ENCODE data around the gene MLF1. TPM values are rescaled to one million over a fixed set of nuclear protein-coding genes. Genes with fewer than 3 reads are reported as not detected.

Gene MLF1
- total RNA-seq, 2 donors from 2014 or later, result 117 to 217 TPM

GRCh38 chr3:158640646-158641045, 69.7 kb downstream of the MLF1 start:
- no peaks in the 10 kb centered on the region for H3K9me3 ChIP-seq
- no peak overlapping the region for H3K27ac ChIP-seq
- TF ChIP-seq CTCF (IDR thresholded peaks at IDR 0.05), result no peak
- H3K4me3 ChIP-seq, result no peak overlapping the region
- H3K4me1 ChIP-seq, result peaks cover 0 to 7% of the 10 kb centered on the region in 2 donors
- no peak for DNase-seq (ENCODE audit: low spot score)
- H3K36me3 ChIP-seq, result no peaks in the 10 kb centered on the region
- no peaks in the 10 kb centered on the region for H3K27me3 ChIP-seq

- H3K27me3 ChIP-seq, result no peaks in the 10 kb centered on the region
- no peaks in the 10 kb centered on the region for H3K9me3 ChIP-seq
- no peak for TF ChIP-seq CTCF (IDR thresholded peaks at IDR 0.05)
- no peak for DNase-seq (ENCODE audit: low spot score)
- no peaks in the 10 kb centered on the region for H3K36me3 ChIP-seq
- no peak overlapping the region for H3K27ac ChIP-seq
- H3K4me3 ChIP-seq, result no peak overlapping the region
- H3K4me1 ChIP-seq, result peaks cover 0 to 16% of the 10 kb centered on the region in 2 donors
These were observed 71.0 kb downstream of the MLF1 start for GRCh38 chr3:158642005-158642404.

GRCh38 chr3:158642474-158643210, 71.6 kb downstream of the MLF1 start:
- no peaks in the 10 kb centered on the region for H3K27me3 ChIP-seq
- H3K9me3 ChIP-seq, result no peaks in the 10 kb centered on the region
- TF ChIP-seq CTCF (IDR thresholded peaks at IDR 0.05), result no peak
- no peak overlapping the region for H3K27ac ChIP-seq
- DNase-seq (ENCODE audit: low spot score), result no peak
- H3K4me1 ChIP-seq, result peaks cover 0 to 16% of the 10 kb centered on the region in 2 donors
- H3K4me3 ChIP-seq, result no peak overlapping the region
- no peaks in the 10 kb centered on the region for H3K36me3 ChIP-seq

- Histone ChIP-seq H3K4me1 (peaks cover 0 to 16% of the 10 kb centered on the region in 2 donors), H3K27me3 (no peaks in the 10 kb centered on the region), H3K36me3 (peaks cover 5% of the 10 kb centered on the region), H3K9me3 (no peaks in the 10 kb centered on the region), H3K4me3 (peak within 1 kb of the TSS; percentile 88 to 98), H3K27ac (peak within 1 kb of the TSS; percentile 90 to 94)
- peak; percentile 91 to 94 for TF ChIP-seq CTCF (IDR thresholded peaks at IDR 0.05)
- peak; percentile 94 for DNase-seq (ENCODE audit: low spot score)
These were observed 73.4 kb downstream of the MLF1 start, which contains the start of gene GFM1 for GRCh38 chr3:158644345-158644908. GFM1 (plus strand) TSS chr3:158644527; CDS start chr3:158644635, 108 bp downstream.

GRCh38 chr3:158649791-158650190, 78.8 kb downstream of the MLF1 start:
- DNase-seq (ENCODE audit: low spot score), result no peak
- Histone ChIP-seq H3K36me3 (peaks cover 34% of the 10 kb centered on the region), H3K4me3 (no peak overlapping the region), H3K27ac (no peak overlapping the region), H3K4me1 (peaks cover 0 to 19% of the 10 kb centered on the region in 2 donors), H3K27me3 (no peaks in the 10 kb centered on the region), H3K9me3 (no peaks in the 10 kb centered on the region)
- TF ChIP-seq CTCF (IDR thresholded peaks at IDR 0.05), result no peak
